ENCODE data around the gene EPB41L2. TPM values are rescaled to one million over a fixed set of nuclear protein-coding genes. Genes with fewer than 3 reads are reported as not detected.

EPB41L2 gene
- total RNA-seq, 2 donors from 2014 or later, result 43.5 to 47.2 TPM

DNA sequence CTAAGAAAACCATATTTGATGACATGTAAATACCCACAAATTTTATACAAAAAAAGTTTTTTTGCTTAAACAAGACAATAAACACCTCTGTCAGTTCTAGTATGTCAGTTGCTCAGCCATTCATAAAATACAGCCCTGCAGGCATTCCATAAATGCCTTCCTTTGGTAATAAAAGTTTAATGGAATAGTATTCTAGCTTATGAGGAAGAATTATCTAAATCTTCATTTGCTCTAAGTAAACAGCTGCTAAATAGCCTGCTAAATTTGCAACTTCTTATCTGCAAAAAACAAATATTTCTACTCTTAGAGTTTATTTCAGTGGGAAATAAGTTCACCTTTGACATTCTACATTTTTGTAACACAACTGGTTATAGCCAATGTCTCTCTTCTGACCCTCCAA lies 127.1 kb downstream of the EPB41L2 start:
- intact Hi-C loops (cut with DNase I), result no loop called here
- no peak overlapping the region for H3K27ac ChIP-seq
- TF ChIP-seq POLR2A (IDR thresholded peaks at IDR 0.05), result no peak
- TF ChIP-seq, protein P1, sequence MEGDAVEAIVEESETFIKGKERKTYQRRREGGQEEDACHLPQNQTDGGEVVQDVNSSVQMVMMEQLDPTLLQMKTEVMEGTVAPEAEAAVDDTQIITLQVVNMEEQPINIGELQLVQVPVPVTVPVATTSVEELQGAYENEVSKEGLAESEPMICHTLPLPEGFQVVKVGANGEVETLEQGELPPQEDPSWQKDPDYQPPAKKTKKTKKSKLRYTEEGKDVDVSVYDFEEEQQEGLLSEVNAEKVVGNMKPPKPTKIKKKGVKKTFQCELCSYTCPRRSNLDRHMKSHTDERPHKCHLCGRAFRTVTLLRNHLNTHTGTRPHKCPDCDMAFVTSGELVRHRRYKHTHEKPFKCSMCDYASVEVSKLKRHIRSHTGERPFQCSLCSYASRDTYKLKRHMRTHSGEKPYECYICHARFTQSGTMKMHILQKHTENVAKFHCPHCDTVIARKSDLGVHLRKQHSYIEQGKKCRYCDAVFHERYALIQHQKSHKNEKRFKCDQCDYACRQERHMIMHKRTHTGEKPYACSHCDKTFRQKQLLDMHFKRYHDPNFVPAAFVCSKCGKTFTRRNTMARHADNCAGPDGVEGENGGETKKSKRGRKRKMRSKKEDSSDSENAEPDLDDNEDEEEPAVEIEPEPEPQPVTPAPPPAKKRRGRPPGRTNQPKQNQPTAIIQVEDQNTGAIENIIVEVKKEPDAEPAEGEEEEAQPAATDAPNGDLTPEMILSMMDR (IDR thresholded peaks at IDR 0.05), result no peak
- no peaks in the 10 kb centered on the region for H3K36me3 ChIP-seq (replicated peaks in 1 of 2; ENCODE audit: insufficient read depth in 1 of 2, low read depth in 2 of 2)
- H3K9me3 ChIP-seq, result no peaks in the 10 kb centered on the region
- H3K4me1 ChIP-seq, result peaks cover 13% of the 10 kb centered on the region
- no peak for ATAC-seq
- DNase-seq, result no peak
- H3K4me3 ChIP-seq, result no peak overlapping the region
- no peaks in the 10 kb centered on the region for H3K27me3 ChIP-seq

DNA sequence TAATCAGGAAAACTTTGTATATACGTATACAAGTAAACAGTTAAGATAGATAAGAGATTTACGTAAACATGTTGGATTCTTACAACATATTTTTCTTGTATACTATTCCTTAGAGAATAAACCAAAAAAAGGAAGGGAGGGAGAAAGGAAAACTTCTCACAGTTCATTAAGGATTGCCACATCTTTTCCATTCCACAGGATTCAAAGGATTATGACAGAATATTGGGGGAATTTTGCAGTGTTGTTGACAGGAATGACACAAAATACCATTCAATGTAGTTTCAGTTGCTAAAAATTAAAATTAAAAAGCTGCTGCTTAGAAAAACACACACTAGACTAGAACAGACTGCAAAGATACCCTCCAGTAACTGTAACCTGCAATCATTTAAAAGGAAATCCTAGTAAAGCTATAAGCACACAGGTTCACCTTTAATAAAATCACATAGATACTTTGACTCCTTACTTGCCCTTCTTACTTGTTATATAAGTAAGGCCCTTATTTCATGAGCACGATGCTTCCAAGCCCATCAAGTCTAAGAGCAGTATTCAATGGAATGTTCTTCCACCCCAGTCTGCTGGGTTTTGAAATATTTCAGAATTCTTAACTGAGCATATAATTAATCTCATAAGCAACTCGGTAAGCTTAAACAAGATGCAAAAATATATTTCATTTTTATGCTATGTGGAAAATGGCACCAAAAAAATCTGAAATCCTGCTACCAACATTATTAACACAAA lies 128.0 kb downstream of the EPB41L2 start:
- Histone ChIP-seq H3K9me3 (no peaks in the 10 kb centered on the region), H3K27ac (no peak overlapping the region), H3K4me3 (no peak overlapping the region), H3K27me3 (no peaks in the 10 kb centered on the region), H3K36me3 (replicated peaks in 1 of 2; ENCODE audit: insufficient read depth in 1 of 2, low read depth in 2 of 2) (no peaks in the 10 kb centered on the region), H3K4me1 (peaks cover 13% of the 10 kb centered on the region)
- no peak for ATAC-seq
- DNase-seq, result no peak
- TF ChIP-seq, protein P1 (IDR thresholded peaks at IDR 0.05), result no peak
- no peak for TF ChIP-seq POLR2A (IDR thresholded peaks at IDR 0.05)
- intact Hi-C loops (cut with DNase I), result no loop called here
- 64 to 77% methylated on average over 4 of the region's 4 CpGs for WGBS, 2 donors

GRCh38 chr6:130933712-130934200 lies 129.3 kb downstream of the EPB41L2 start:
- Histone ChIP-seq H3K9me3 (no peaks in the 10 kb centered on the region), H3K4me3 (no peak overlapping the region), H3K4me1 (peaks cover 21% of the 10 kb centered on the region), H3K36me3 (replicated peaks in 1 of 2; ENCODE audit: insufficient read depth in 1 of 2, low read depth in 2 of 2) (no peaks in the 10 kb centered on the region), H3K27ac (no peak overlapping the region), H3K27me3 (no peaks in the 10 kb centered on the region)
- no peak for TF ChIP-seq POLR2A (IDR thresholded peaks at IDR 0.05)
- TF ChIP-seq, protein P1 (IDR thresholded peaks at IDR 0.05), result no peak
- DNase-seq, result no peak
- 66 to 72% methylated on average over 6 of the region's 6 CpGs for WGBS, 2 donors
- no peak for ATAC-seq
- intact Hi-C loops (cut with DNase I), result no loop called here

GRCh38 chr6:130932921-130933320 lies 130.1 kb downstream of the EPB41L2 start:
- no peak for TF ChIP-seq POLR2A (IDR thresholded peaks at IDR 0.05)
- TF ChIP-seq, protein P1 (IDR thresholded peaks at IDR 0.05), result no peak
- WGBS, 2 donors, result 93 to 96% methylated on average over 2 of the region's 2 CpGs
- Histone ChIP-seq H3K27ac (no peak overlapping the region), H3K4me3 (no peak overlapping the region), H3K9me3 (no peaks in the 10 kb centered on the region), H3K27me3 (no peaks in the 10 kb centered on the region), H3K4me1 (peaks cover 21% of the 10 kb centered on the region), H3K36me3 (replicated peaks in 1 of 2; ENCODE audit: insufficient read depth in 1 of 2, low read depth in 2 of 2) (no peaks in the 10 kb centered on the region)
- intact Hi-C loops (cut with DNase I), result no loop called here
- ATAC-seq (no peak), DNase-seq (no peak)

DNA sequence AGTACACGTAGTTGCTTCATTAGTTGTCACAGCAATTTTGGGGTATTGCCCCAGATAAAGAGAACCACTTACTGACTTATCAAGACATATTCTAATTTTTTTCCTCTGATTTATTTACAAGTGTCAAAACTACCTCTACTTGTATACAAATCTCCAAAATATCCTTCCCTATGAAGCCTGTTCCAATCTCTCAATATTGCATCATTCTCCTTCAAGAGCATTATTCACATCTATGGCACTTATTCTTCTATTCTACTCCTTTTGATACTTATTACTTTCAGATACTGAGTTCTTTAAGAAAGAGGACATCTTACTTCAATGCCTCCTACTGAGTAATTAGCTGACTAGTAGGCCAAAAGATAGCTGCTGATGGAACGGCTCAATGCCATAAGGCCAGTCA lies 130.6 kb downstream of the EPB41L2 start:
- Histone ChIP-seq H3K27ac (no peak overlapping the region), H3K36me3 (replicated peaks in 1 of 2; ENCODE audit: insufficient read depth in 1 of 2, low read depth in 2 of 2) (no peaks in the 10 kb centered on the region), H3K9me3 (no peaks in the 10 kb centered on the region), H3K4me3 (no peak overlapping the region), H3K4me1 (peaks cover 17% of the 10 kb centered on the region), H3K27me3 (no peaks in the 10 kb centered on the region)
- WGBS, 2 donors, result 71 to 73% methylated on average over 2 of the region's 2 CpGs
- TF ChIP-seq POLR2A (IDR thresholded peaks at IDR 0.05), result no peak
- TF ChIP-seq, protein P1 (IDR thresholded peaks at IDR 0.05), result no peak
- ATAC-seq, result no peak
- no peak for DNase-seq
- intact Hi-C loops (cut with DNase I), result no loop called here

All from body of pancreas (tissue), 4 donors.